GM12873 (cell line): Measurements from ENCODE around the gene GRIN2C.

Source experiments
- TF ChIP-seq, protein P1 (sequence below): IDR thresholded peaks from 2 replicates; pipeline ENCODE4 v1.5.1; 2012; ENCODE audit warnings: low read depth, mild to moderate bottlenecking, moderate library complexity, low read length, control low read depth; ENCODE audit not compliant: insufficient read depth; ENCODE audit errors: missing control alignments

The GRIN2C gene

DNA sequence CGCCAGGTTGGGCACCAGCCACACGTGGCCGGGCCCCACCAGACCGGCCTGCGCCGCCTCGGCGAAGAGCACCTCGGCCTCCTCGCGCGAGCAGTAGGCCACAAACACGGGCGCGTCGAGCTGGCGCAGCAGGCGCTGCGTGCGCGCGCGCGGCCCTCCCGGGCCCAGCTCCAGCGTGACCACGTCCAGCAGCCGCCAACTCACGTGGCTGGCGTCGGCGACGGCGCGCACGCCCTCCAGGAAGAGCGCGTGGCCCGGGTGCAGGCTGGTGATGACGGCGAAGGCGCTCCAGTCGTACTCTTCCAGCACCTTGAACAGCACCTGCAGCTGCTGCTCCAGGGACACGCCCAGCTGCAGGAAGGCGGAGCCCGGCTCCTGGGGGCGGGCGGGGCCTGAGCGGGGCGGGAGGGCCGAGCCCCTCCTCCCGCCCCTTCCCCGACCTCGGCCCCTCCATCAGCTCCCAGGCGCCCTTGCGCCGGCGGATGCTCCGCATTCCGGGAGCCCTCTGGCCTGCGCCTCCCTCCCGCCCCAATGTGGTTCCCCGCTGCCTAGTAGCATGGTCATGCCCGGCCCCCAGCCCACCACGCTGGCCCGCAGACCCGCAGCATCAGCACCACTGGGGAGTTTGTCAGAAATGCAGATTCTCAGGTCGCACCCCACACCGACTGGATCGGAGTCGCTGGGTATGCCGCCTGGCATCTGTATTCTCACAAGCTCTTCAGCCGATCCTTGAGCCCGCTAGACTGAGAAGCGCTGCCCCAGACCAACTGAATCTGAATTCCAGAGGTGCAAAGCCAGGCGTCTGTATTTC, 7.2 kb downstream of the GRIN2C start:
- TF ChIP-seq, protein P1, sequence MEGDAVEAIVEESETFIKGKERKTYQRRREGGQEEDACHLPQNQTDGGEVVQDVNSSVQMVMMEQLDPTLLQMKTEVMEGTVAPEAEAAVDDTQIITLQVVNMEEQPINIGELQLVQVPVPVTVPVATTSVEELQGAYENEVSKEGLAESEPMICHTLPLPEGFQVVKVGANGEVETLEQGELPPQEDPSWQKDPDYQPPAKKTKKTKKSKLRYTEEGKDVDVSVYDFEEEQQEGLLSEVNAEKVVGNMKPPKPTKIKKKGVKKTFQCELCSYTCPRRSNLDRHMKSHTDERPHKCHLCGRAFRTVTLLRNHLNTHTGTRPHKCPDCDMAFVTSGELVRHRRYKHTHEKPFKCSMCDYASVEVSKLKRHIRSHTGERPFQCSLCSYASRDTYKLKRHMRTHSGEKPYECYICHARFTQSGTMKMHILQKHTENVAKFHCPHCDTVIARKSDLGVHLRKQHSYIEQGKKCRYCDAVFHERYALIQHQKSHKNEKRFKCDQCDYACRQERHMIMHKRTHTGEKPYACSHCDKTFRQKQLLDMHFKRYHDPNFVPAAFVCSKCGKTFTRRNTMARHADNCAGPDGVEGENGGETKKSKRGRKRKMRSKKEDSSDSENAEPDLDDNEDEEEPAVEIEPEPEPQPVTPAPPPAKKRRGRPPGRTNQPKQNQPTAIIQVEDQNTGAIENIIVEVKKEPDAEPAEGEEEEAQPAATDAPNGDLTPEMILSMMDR = no peak

DNA sequence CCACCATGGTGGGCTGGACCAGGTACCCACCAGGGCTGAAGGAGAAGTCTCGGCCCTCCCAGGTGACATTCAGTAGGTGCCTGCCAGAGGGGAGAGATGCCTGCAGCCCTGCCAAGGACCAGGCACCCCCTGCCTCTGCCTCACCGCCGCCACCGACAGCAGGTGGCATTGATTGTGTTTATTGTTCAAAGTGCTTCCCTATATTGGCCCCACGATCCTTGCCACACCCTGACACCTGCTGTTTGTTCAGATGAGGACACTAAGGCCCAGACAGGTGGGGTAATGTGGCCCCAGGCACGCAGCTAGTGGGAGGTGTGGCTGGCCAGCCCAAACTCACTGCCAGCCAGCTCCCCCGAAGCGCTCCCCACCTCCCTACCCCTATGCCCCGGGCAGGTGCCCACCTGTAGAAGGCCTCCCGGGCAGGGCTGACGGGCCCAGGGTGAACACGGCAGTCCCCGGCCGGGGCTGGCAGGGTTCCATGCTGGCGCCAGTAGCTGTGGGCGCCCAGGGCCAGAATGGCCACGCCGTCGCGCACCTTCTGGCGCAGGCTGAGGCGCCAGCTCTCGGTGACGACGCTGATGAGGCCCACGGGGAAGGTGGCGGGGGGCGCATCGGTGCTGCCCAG, 8.0 kb downstream of the GRIN2C start:
- TF ChIP-seq, protein P1 = no peak

DNA sequence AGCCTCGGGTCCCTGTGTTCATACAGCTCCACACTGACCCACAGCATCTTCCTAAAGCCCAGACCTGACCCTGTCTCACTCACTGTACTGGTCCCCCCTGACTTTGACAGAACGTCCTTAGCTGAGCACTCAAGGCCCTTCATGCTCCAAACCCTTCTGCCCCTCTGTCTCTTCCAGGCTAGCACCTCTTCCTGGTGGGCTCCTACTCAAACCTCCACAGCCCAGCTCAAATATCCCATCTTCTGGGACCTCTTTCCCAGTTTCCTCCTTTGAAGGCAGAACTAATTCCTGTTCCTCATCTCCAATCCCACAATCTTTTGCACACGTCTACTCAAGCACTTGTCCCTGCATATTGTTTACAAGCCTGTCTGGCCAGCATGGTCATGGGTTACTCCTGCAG, 8.8 kb downstream of the GRIN2C start:
- TF ChIP-seq, protein P1 = no peak

DNA sequence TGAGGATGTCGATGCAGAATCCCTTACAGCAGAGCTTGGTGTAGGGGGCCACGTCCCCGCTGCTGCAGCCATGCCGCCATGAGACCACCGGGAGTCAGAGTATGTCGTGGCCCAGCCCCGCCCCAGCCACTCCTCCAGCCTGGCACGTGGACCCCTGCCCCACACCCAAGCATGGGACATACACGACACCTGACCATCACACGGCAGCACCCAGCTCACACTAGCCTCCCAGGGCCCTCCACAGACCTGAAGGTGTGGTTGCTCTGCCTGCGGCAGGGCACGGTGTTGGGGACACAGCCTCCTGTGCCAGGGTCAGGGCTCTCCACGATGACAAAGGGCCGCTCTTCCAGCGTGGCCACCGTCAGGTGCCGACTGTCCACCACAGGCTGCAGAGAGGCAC, 9.4 kb downstream of the GRIN2C start:
- TF ChIP-seq, protein P1 = no peak

DNA sequence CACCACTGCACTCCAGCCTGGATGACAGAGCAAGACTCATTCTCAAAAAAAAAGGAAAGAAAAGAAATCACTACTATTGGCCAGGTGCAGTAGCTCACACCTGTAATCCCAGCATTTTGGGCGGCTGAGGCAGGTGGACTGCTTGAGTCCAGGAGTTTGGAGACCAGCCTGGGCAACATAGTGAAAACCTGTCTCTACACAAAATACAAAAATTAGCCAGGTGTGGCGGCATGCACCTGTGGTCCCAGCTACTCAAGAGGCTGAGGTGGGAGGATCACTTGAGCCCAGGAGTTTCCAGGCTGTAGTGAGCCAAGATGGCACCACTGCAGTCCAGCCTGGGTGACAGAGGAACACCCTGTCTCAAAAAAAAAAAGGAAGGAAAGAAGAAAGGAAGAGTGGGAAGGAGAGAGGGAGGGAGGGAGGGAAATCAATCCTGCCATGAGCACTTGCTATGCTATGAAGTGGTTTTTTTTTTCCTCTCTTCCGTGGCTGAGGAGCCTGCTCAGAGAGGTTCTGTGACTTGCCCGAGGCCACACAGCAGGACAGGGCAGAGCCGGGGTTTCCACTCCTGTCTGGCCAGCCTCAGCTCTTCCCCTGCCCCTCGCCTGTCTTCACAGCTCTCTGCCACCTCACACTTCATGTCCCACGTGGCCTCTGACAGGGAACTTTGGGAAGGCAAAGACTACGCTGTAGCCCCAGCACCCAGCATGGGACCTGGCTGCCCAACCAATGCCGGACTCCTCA, 10.9 kb downstream of the GRIN2C start:
- TF ChIP-seq, protein P1 = no peak

DNA sequence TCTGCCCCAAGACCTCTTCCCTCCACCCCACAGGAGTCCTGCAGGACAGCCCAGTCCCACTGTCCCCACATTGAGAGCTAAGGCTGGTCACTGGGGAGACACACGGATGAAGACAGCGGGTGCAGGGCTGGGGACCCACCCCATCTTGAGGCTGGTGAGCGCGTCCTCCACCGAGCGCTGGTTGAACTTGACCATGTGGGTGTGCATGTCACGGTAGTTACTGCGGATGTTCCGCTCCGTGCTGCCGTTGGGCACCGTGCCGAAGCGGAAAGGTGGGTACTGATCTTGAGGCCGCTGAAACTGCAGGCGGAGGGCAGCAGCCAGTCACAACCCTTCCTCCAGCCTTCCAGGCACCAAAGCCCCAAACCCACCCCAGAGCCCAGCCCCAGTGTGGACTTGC, 13.1 kb downstream of the GRIN2C start:
- TF ChIP-seq, protein P1 = no peak

DNA sequence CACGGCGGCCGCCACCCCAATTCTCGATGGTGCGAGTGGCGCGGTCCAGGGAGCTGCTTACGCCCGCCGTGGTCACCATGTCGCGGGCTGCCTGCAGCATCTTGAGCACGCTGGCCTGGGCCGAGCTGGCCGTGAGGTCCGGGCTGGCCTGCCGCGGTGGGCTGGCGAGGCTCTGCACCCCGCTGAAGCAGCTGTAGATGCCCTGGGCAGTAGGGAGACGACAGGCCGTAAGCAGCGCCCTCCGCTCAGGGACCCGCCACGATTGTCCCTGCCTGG, 16.4 kb downstream of the GRIN2C start:
- TF ChIP-seq, protein P1 = no peak
